Activated CD4-positive, alpha-beta T cell treated with anti-CD3 and anti-CD28 coated beads, Interleukin-2, amount 50 U/mL, for 1 hour (primary cell): ENCODE data around the gene RNASE13.

Source experiments
- DNase-seq: peaks from one replicate; pipeline ENCODE4 v3.0.0-alpha.2; 2020

The RNASE13 gene

DNA sequence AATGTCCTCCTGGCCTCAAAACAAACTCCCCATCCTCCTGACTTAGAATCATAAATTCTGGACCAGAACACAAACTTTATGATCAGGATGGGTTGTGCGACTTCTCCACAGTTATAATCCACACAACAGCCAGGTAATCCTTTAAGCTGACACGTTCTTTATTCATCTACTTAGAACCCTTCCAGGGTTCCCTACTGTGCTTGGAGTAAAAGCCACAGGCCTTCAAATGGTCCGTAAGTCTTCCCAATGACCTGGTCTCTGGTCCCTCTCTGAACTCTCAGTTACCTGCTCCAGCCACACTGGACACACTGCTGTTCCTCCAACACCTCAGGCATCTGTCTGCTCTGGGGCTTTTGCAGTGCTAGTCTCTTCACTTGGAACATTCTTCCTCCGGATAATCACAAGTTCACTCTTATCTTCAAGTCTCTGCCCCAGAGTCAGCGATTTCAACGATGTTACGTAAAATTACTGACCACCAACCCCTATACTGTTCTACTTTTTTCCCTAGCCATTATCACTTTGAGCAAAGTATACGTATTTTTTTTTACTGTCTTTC, 5.8 kb upstream of the RNASE13 start:
- no peak for DNase-seq

DNA sequence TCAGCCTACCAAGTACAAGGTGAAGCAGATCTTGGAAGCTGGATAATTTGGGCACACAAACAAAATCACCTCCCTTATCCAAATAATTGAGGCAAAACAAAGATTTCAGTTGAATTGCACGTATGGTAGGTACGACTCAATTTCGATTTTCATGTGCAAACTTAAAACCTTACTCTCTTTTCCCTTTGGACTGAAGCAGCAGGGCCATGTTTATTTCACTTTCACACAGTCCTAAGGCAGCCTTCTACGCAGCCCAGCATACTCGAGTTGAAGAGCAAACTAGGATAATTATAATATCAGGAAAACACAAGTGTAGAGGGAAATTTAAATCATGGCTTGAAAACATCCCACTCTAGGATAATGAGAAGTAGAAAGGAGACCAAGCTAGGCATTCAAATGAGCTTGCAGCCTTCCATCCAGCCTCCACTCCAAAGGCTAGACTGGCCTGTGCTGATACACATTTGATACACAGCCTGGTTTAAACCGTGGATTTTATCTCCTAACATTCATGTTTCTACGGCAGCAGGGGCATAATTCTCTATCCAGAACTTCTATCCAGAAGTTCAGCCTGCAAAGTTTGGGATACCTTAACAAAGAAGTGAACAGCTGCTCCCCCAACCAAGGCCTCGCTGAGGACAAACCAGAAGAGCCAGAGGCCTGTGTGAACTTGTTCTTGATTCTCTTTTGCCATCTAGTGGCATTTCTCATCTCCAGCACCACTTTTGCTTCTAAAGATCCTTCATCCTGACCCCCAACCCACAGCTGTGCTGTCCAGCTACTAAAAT, 5.2 kb upstream of the RNASE13 start:
- peak; percentile 16 for DNase-seq

DNA sequence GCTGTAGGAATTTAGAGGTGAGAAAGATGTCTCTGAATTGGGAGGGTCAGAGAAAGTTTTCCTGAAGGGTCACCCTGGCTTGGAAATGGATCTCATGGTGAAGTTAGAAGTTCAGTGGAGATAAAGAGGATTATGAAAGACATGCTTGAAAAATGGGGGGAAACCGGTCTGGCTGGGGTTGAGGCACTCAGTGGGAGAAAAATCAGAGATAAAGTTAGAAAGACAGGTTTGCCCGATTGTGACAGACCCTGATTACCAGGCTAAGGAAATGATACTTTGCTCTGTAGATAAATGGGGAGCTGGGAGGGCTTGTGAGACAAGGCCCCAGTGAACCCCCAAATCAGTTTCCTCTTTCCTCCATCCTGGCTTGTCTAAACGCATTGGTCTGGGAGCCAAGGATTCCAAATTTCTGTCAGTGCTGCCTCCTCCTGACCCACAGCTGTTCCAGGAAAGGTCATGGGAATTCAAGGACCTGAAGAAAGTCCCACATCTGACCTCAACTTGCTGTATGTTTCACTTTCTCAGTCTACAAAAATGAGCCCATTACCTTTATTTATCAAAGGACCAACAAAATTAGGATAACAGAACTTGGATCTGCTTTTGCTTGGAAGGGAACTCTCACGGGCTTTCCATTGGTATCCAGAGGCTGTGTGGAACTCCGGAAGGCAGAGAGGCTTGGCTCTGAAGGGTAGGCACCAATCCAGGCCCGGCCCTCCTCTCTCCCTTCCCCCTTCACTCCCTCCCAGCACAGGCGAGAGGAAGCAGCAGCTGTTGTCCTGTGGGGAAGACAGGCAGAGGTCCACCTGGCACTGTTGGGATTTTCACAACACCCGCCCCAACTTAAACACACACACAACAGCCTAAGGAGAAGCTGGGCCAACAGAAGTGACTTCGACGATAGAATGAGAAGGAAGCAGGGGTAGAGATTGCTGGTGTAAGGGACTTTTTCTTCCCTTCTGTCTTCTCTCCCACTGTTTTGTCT, 4.1 kb upstream of the RNASE13 start:
- no peak for DNase-seq

DNA sequence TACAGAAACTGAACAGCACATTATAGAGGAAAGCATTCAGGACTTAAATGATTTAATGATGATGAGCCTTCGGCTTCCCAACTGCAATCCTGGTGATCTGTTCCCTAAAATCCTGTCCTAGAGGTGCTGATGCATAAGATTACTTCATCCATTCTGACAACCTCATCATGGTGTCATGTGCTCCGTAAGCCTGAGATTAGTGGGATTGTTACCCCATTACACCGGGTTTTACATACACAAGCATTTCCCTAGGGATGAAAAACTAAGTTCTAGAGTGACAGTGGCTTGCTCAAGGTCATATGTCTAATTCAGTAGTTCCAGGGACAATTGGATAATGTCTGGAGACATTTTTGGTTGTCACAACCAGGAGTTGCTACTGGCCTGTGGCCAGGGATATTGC, 2.5 kb upstream of the RNASE13 start:
- no peak for DNase-seq

DNA sequence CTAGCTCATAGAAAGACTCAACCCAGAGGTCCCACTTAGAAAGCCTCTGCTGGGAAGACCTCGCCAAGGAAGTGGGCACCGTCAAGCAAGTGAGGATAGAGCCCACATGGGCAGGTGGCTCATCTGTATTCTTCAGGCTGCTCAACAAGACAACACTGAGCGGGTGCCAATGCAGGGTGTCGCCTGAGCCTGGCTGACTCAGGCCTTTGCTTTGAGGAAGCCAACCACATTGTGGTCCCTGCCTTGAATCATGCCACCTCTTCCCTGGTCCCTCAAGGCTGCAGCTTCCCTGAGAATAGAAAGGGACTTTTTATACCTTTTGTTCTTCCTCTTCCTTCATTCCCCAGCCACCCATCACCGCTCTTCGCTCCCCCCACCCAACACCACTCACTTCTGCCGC, 2.1 kb upstream of the RNASE13 start:
- DNase-seq = no peak

DNA sequence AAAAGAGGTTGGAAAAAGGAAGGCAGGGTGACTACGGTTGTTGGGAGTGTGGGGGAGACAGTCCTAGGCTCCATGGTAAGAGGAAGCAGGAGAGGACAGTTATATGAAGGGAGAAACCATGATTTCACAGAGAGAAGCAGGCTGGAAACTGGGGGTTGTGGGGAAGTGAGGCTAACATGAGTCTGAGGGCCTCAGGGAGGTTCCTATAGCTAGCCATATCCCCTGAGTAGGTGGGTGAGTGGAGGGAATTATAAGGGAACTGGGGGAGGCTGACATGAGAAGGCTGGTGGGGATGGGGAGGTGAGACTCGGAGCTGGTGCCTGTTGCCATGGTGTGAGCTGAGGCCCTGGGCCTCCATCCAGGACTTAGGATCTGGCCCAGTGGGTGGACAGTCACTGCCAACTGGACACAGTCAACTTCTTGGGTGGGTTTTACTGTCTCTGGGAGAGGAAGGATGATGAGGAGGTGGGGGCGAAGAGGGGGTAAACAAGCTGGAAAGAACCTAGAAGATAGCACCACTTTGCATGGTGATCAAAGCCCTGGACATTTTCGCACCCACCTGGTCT, 1.4 kb downstream of the RNASE13 start:
- no peak for DNase-seq

DNA sequence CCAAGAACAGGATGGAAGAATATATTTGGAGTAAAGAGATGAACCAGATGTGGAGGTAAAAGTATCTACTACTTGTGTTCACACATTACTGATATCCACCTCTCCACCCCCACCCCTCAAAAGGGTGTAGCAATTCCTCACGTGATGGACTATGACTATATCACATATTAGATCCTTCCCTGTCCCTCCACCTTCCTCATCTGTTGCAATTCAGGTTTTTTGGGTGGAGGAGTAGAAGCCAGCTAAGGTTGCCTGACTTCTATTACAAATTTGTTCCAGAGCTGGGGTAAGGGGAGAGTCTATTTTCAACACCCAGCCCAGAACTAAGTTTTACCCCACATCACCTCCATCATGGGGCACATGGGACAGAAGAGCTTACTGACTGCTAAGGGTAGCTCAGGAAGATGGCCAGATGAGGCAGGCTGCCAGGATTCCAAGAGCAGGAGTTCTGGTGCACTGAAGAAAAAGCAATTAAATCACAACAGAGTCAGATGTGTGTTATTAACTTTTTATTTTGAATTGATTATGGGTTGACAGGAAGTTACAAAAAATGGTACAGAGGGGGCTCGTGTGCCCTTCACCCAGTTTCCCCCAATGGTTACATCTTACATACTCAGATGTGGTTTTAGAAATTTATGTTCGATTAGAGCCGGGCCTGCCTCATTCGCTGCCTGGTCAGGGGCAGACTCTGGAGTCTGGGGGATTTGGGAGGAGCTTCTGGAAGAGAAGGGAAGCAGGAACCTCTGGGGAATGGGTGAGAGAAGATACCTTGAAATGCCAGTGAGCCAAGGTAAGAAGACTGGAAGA, 2.1 kb downstream of the RNASE13 start:
- no peak for DNase-seq

DNA sequence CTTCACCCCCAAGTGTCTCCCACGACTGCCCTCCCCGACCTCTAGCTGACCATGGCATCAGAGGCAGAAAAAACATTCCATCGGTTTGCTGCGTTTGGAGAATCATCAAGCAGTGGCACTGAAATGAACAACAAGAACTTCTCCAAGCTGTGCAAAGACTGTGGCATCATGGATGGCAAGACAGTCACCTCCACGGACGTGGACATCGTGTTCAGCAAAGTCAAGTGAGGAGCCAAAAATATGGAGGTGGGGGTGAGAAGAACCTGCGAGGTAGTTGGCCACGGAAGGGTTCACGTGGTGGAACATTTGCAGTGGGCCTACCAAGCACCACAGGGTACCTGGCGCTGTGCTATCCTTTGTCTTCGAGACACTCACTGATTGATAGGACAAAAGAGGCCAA, 4.1 kb downstream of the RNASE13 start:
- no peak for DNase-seq

DNA sequence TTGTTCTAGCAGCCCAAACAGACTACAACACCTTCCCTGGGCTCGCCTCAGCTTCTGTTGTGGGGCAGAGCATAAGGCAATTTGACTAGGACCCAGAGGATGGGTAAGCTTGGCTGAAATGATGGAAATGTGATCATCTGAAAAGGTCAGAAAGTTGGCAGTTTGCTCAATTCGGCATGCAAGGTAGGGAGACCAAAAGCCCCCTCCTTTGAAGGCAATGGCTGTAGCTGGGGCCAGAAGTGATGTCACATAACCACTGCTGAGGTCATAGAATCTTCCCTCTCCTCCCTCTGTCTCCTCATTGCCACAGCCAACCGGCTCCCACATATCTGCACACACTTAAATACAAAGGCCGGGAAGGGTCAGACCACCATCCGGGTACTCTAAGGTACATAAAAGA, 4.7 kb downstream of the RNASE13 start, which contains the start of gene TPPP2:
Gene TPPP2, plus strand, starts transcription at position 301 of the 400 bp plus-strand sequence. CDS start 365 bp downstream, outside the sequence.
- no peak for DNase-seq

DNA sequence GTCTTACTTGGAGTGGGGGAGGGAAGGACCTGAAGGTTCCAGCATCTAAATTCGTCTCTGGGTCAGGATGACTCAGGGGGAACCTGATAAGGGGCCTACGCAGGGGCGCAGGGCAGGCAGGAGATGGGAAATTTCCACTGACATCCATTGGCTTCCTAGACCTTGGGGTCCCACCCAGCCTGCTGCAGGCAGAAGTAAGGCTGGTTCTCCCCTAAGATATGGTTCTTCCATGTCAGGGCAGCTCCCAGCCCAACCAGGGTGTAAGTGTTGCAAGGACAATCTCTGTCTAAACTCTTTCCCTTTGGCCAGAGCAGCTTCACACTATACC, 7.7 kb downstream of the RNASE13 start:
- DNase-seq = no peak

DNA sequence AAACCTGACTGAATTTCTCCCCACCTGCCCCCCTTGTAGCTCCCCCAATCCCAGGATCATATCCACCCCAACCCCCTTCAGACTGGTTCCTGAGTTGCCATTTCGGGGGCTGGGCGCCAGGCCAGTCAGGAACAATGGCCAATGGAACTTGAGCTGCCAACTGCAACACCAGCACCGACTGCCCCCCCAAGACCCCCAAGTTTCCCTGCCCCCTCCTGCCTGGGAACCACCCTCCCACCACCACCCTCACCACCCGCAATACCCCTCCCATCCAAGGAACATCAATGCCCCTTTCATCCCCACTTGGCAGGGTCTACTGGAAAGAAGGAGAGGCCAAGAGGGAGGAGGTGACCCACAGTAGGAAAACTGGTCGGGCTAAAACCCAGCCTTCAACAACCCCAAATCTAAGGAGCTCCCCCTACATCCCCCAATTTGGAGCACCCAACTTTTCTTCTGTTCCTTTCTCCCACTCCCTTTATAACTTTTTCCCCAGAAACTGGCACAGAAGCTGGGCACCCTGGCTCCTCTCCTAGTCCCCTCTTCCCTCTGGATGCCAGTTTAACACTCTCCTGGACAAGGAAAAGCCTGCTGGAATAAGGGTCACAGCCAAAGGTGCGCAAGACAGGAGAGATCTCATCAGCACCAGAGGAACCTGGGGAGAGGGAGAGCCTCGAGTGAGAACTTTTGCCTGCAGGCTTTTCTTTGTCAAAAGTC, 8.2 kb downstream of the RNASE13 start:
- no peak for DNase-seq

DNA sequence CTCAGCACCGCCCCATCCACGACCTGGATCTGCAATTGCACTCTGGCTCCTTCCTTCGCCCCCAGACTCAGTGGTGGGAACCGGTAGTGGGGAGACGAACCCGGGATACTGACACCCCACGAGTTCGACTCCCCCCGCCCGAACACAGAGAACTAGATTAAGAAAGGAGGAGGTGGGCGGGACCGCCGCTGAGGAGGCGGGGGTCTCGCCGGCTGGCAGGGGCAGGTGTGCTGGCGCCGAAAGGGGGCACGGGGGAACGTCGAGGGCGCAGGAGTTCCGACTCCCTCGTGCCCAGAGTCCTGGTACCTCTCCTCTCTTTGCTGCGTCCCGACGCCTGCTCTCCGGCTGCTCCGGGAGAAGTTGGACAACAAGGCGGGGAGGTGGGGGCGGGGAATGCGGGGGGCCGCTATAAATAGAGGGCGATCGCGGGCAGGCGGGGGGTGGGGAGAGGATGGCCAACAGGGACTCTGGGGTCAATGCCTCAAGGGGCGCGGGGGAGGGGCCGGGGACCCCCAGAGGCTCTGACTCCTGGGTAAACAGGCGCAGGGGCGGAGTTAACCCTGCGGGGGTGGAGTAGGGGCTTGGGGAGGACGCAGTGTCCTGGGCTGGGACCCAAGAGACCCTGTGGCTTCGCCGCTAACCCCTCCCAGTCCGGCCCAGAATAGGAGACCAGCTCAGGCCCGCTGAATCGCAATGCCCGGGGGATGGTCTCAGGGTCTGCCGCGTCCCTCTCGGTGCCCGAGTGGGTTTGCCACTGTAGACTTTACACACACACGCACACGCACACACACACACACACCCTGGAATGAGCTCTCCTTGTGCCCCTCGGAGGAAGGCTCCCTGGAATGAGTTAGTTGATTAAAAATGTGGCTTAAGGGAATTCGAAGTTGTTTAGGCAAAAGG, 9.0 kb downstream of the RNASE13 start:
- DNase-seq = no peak

DNA sequence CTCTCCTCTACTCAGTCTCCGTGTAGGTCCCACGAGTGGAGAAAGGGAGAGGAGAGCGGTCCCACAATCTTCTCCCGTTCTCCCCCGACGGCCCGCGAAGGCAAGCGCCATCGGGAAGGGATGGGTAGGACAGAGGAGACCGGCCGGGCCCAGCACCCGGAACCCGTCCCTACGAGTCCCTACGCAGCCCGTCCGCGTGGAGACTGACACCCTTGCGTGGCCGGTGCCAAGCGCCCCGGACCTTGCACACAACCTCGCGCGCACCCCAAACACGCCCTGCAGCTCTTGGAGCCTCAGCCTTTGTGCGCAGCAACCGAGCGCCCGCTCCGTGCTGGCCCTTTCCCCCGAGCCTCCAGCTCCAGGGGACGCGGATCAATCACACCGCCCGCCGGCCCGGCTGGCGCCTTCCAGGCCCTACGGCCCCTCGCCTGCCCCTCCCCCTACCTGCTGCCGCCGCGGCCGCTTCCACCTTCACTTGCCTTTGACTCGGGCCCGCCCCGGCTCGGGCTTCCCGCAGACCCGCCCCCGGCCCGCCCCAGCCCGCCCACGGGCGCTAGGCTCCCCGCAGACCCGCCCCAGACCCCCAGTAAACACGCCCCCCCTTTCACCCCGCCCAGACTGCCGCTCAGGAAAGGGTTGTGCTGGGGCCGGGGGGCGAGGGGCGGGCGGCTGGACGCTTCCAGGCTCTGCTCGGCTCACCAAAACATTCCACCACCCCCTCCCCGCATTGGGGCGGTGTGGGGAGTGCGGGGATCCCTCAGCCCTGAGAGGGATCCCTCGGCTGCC, 9.8 kb downstream of the RNASE13 start, which contains the start of gene NDRG2:
Gene NDRG2, minus strand, starts transcription at position 477 of the 786 bp plus-strand sequence. CDS start 1,746 bp downstream, outside the sequence.
- DNase-seq = peak; percentile 77

DNA sequence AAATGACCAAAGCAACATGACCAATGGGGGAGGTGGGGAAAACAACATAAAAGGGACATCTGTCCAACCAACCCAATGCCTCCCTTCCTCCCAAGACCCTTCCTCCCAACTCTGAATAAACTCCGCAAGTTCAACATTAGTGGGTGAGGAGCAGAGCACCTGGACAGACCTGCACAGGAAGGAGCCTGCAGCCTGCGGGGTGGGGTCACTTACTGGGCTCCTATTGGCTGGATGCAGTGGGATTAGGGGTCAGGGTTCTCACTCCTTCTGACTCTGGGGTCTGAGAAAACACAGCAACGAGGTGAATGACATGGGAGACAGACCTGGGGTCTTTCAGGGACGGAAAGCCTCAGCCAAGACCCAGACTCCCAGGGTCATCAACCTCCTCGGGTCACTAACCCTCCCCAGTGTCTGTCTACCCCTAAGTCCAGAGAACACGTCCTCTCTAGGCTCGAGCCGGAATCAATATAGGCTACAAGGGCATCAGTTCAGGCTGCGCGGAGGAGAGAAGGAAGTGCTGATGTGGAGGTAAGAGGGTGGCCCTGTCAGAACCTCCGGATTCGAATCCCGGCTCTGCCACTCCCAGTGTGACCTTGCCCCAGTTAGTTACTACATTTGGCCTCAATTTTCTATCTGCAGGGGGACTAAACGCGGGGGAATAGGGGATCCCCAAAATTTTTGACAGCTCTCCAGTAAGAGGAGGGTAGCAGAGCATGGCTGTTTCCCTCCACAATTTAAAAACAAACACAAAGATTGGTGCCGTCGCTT, 10.6 kb downstream of the RNASE13 start:
- peak; percentile 21 for DNase-seq

DNA sequence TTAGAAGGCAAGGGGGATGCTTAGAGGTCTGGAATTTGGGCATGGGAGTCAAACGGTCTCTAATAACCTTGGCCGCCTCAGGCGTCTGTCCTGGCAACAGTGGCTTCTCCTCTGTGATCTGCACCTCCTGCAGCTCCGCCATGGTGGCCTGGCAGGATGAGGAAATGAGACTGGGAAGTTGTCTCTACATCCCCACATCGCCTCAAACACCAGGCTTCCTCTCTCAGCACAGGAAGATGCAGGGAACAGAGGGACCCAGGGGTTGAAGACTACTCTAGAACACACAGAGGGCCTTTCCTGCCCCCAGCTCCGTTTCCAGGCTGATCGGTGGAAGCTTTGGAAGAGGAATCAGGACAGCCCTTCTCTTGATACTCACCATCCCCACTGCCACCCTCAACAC, 11.4 kb downstream of the RNASE13 start:
- no peak for DNase-seq

DNA sequence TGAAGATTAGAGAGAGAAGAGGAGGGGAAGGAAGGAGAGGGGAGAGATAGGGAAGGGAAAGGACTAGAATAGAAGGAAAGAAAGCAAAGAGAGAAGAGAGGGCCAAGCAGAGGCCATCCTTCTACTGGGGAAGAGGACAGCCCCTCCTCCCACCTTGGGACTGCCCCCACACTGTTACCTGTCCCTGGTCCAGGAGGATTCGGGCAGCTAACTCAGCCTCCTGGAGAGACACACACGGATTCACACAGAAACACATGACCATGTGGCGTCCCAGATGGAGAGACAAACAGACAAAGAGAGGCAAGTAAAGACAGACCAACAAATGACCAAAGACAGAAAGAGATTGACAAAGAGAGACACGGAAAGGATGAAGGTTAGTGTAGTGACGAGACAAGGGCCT, 11.9 kb downstream of the RNASE13 start:
- no peak for DNase-seq

DNA sequence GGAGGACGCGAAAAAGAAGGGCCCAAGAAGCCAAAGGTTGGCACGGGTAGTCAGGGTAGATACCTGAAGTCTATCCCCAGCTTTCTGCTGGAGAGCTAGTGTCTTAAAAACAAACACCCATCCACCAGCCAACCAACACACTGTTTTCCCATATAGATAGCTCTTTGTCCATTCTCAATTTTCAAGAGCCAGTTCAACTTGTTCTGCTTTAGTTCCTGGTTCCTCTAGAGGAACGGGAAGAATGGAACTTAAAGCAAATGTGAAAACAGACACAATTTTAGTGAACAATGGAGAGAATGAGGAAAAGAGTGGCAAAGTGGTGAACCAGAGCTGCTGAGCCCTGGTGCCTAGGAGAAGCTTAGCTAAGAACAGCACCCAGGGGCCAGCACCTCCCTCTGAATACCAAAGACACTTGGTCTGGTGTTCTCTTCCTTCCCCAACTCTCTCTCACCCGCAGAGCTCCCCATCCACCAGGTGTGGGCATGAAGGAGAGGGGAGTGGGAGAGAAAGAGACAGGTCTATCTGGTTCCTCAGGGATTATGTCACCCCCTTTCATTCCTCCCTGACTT, 13.5 kb downstream of the RNASE13 start:
- no peak for DNase-seq

DNA sequence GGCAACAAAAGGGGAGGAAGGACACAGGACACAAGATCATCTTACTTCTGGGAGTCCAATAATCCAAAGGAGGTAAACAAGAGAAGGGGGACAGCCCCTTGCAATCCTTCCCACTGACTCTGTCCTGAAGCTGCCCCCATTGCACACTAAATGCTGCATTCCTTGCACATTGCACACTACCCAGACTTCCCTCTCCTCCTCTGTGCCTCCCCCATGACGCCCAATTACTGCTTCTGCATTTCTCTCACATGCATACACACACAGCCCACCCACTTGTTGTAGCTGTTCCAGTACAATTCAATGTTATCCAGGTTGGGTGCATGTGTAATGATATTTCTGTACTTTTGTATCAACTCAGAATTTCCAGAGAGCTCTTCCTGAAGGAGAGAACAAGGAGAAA, 15.2 kb downstream of the RNASE13 start:
- no peak for DNase-seq

DNA sequence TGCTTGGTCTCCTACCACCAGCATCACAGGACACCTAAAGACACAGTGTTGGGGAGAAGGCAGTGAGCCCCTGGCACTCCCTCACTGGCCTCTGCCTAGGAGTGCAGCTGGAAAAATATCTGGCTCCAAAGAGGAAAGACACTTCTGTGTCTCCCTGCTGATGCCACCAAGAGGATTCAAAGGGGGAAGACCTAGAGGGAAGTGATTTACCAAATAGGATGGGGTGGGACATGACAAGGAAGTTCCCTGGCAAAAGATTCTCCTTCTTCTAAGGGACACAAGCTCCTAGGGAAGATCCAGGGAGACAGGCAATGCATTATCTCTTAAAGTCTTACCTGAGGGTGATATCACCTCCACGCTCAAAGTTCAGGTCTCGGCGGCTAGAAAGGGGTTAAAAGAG, 15.8 kb downstream of the RNASE13 start:
- no peak for DNase-seq
